COR-L47 (cell line): ENCODE measurements around the gene TUFT1.
"Not testable (repeated sequence)": the region's sequence is repeated elsewhere in the genome, so short reads cannot be mapped to it uniquely, and the experiment has no call there.

ENCODE experiments used
- DNase-seq: peaks from one replicate; lab custom pipeline; 2025; lab: John Stamatoyannopoulos, UW

Gene TUFT1

DNA sequence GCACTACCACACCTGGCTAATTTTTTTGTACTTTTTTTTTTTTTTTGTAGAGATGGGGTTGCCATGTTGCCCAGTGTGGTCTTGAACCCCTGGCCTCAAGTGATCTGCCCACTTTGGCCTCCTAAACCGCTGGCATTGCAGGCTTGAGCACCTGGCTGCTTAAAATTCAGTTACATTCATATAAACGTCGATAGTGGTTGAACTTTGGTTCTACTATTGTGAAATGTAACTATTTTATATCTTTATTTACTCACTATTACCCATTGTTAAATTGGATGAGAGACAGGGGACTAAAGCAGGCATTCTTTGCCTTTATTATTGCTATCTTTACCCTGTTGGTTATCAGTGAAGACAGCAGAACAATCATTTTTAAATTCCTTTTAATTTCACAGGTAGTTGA is 77.9 kb downstream of the TUFT1 start:
- no peak for DNase-seq

DNA sequence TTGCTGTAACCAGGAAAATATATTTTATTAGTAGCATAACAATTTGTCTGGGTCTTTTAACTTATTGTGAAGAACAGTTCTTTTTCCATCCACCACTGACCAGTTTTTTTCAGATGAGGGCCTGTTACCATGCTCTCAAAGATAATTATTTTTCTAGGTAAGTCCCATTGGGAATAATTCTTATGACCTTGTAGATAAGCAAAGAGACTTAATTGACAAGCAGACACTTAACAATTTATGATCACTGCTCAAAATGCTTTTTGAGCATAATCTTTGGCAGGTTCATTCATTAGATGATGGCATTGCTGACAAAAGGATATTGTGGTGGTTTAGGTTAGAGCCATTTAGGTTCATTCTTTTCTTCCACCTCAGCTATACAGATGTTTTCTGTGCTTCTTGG is 78.4 kb downstream of the TUFT1 start:
- DNase-seq = no peak

DNA sequence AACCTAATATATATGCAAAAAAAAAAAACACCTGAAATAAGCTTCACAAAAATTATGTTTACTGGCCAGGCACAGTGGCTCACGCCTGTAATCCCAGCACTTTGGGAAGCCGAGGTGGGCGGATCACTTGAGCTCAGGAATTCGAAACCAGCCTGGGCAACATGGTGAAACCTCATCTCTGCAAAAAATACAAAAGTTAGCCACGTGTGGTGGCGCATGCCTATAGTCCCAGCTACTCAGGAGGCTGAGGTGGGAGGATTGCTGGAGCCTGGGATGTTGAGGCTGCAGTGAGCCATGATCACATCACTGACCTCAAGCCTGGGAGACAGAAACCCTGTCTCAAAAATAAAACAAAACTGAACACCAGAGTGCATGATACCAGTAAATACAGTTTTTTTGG is 78.9 kb downstream of the TUFT1 start:
- not testable (repeated sequence) for DNase-seq

DNA sequence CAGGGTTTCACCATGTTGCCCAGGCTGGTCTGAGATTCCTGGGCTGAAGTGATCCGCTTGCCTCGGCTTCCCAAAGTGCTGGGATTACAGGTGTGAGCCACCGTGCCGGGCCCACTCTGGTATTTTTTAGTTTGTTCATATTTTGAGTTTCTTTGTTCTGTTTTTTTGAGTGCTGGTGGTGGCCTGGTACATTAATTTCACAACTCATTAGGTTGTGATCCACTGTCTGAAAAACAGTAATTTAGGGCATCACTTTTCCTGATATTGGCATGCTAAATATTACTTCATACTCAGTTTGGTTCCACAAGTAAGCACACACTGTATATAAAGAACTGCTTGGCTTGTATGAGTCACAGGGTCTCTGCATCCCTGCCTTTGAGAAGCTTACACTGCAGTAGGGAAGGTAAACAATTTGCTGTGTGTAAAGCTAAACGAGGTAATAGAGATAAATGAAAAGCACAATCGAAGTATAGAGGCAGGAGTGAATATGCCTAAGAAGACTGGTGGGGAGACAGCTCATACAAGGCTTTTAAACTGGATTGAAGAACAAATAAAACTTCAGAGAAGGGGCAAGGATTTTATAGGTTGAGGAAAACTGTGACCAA is 79.5 kb downstream of the TUFT1 start:
- DNase-seq = no peak

DNA sequence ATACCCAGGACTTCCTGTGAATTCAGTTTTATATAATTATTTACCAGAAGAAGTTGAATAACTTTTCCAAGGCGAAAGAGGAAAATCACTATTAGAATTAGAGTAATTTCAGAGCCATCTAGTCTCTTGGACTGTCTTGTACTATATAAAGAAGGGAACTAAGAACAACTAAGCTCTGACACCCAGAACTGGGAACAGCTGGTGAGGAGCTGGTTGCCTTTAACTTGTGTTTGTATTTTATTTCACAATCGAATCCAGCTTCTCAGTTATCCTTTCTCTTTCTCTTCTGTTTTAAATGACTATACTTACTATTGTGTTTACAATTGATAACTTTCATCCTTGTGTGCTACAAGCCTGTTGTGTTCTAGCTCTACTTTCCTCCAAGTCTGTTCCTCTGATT is 80.2 kb downstream of the TUFT1 start:
- DNase-seq = no peak

DNA sequence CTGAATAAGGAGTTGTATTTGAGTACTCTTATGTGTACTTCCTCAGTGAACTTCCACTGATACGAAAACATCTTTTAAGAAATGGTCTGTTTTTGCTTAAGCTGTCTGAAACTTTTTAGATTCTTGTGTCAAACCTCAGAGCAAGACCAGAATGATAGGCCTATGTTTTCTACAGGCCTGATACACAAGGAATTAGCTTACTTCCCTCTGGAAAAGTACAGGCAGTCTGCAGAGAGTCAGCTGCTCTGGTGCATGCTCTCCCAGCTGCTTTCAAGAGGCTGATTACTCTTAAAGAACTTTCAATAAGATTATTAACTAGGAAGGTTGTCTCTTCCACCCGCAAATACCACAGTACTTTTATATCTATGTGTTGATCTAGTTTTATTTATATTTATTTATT is 81.2 kb downstream of the TUFT1 start:
- no peak for DNase-seq

DNA sequence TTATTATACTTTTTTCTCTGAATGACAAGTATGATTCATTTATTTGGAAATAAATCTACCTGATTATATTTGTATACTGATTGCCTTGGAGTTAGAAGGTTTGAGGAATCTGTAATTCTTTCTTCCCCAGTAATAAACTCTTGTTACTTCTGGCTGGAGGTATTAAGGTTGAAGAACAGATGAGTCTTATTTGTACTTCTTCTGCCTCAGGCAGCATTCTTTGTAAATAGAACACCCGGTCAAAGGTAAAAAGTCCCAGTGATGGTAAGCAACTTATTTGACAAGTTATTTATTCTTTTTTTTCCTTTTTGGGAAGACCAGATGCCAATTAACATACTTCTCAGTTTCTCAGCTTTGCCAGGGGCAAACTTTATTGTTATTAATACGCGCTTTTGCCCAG is 84.7 kb downstream of the TUFT1 start:
- DNase-seq = no peak

DNA sequence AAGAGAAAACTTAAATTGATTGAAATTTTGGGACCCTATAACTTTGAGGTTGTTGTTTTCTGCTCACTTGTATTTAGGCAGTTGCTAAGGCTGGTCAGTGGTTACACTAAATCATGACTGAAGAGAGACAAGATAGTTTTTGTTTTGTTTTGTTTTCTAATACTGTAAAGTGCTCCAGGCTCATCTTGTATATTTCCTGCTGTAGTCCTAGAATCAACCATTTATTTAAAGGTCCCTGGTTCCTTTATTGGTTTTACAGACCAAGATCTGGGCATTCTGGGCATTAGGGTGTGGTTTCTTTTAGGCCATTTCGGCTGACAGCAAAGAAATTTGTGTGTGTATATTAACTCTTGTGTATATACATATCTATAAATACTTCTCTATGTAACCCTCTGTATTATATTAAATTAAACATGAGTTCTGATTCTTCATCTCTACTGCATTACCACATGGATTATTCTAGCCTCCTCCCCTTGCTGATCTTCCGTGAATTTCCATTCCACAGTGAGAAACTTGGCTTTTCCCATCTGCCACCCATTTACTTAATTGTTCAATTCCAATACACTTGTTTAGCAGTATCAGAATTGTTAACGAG is 86.7 kb downstream of the TUFT1 start:
- no peak for DNase-seq

DNA sequence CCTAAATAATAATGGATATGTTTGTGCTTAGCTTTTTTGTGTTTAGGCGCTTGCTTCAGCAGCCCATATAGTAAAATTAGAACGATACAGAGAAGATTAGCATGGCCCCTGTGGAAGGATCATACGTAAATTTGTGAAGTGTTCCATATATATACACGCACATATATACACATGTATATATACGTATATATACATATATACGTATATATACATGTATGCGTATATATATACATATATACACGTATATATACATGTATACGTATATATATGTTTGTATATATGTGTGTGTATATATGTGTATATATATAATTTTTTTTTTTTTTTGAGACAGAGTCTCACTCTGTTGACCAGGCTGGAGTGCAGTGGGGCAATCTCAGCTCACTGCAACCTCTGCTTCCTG is 89.2 kb downstream of the TUFT1 start:
- no peak for DNase-seq
